ENCODE measurements around the gene ANKMY1.

The ANKMY1 gene

GRCh38 chr2:240446664-240447175 lies 111.1 kb downstream of the ANKMY1 start:
- DNase-seq (ENCODE audit: low spot score) = no peak

DNA sequence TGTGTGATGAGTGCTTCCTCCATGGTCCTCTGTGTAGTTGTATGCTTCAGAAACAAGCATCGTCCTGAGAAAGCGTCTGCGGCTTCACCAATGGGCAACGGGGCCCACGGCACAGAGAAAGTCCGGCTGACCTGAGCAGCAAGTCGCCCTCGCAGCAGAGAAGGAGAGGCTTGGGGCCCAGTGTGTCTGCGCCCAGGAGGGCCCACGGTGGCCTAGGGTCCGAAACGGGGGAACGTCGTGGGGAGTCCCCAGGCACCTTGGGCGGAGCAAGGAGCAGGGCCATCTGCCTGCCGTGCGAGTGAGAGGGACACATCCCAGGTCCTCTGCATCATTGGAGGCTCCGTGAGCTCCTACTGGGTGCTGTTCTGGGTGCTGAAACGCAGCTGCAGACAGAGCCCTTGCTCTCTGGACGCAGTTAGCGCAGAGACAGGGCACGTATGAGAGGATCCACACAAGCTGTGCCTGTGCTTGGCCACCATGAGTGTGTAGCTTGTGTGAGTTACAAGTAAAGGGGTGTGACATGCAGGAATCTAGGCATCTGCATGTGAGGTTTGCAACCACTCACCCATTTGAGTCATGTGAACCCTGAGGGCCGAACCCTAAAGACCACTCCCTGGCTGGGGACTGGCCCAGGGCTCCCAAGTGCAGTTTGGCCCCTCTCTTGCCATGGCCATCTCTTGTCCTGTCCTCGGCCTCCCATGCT lies 111.7 kb downstream of the ANKMY1 start:
- DNase-seq (ENCODE audit: low spot score) = no peak

DNA sequence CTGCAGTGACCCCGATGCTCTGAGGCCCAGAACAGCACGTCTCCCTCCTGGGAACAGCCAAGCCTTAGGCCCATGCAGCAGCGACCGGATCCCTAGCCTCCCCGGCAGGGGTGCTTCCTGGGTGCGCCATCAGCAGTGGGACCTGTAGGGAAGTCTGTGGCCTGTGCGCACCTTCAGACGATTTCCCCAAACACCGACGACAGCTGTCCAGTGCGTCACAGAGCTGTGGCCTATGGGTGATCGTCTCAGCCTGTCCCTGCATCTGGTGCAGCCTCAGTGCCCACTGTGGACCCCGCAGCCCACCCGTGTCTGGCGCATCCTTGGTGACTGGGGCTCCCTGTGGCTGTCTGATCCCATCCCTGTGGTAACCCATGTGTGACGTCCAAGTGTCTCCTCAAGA lies 113.3 kb downstream of the ANKMY1 start:
- DNase-seq (ENCODE audit: low spot score) = no peak

- DNase-seq (ENCODE audit: low spot score) = no peak
These were observed 113.9 kb downstream of the ANKMY1 start for GRCh38 chr2:240443891-240444301.

- no peak for DNase-seq (ENCODE audit: low spot score)
These were observed 114.7 kb downstream of the ANKMY1 start for GRCh38 chr2:240442891-240443715.

DNA sequence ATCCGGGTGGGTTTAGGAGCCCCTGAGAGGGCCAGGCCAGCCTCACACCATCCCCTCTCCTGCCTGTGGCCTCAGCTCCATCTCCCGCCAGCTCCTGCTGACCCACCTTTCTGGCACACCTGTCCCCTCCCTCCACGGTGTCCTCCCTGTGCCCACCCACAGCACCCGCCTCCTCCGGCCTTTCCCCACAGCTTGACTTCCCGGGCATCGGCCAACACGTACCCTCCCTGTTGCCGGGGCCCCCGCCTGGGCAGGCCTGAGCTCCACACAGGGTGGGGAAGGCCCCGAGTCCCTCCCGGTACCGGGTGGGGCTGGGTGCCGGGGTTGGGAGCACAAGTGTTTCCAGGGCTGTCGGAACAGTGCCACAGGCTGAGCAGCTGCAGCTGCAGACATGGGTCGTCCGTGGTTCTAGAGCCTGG lies 115.8 kb downstream of the ANKMY1 start:
- no peak for DNase-seq (ENCODE audit: low spot score)

- no peak for DNase-seq (ENCODE audit: low spot score)
These were observed 116.3 kb downstream of the ANKMY1 start for GRCh38 chr2:240441326-240441992.

GRCh38 chr2:240440704-240441320 lies 117.0 kb downstream of the ANKMY1 start:
- no peak for DNase-seq (ENCODE audit: low spot score)

GRCh38 chr2:240440251-240440650 lies 117.5 kb downstream of the ANKMY1 start:
- DNase-seq (ENCODE audit: low spot score) = no peak

GRCh38 chr2:240439698-240440151 lies 118.1 kb downstream of the ANKMY1 start:
- DNase-seq (ENCODE audit: low spot score) = no peak

GRCh38 chr2:240438810-240439697 lies 118.7 kb downstream of the ANKMY1 start:
- no peak for DNase-seq (ENCODE audit: low spot score)

- peak; percentile 55 for DNase-seq (ENCODE audit: low spot score)
These were observed 119.7 kb downstream of the ANKMY1 start for GRCh38 chr2:240437861-240438809.

DNA sequence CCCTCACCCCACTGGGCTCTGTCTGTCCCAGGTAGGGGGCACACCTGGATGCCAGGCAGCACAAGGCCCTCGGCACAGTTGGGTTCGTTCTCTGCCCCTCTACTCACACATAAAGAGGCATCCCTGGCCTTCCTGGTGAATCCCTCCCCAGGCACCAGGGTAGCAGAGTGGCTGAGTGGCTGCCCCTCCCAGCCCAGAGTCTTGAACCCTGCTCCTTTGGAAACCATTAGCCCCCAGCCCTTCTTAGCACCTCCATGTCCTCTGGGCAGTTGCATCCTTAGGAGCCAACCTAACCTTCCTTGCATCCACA lies 120.3 kb downstream of the ANKMY1 start:
- no peak for DNase-seq (ENCODE audit: low spot score)

DNA sequence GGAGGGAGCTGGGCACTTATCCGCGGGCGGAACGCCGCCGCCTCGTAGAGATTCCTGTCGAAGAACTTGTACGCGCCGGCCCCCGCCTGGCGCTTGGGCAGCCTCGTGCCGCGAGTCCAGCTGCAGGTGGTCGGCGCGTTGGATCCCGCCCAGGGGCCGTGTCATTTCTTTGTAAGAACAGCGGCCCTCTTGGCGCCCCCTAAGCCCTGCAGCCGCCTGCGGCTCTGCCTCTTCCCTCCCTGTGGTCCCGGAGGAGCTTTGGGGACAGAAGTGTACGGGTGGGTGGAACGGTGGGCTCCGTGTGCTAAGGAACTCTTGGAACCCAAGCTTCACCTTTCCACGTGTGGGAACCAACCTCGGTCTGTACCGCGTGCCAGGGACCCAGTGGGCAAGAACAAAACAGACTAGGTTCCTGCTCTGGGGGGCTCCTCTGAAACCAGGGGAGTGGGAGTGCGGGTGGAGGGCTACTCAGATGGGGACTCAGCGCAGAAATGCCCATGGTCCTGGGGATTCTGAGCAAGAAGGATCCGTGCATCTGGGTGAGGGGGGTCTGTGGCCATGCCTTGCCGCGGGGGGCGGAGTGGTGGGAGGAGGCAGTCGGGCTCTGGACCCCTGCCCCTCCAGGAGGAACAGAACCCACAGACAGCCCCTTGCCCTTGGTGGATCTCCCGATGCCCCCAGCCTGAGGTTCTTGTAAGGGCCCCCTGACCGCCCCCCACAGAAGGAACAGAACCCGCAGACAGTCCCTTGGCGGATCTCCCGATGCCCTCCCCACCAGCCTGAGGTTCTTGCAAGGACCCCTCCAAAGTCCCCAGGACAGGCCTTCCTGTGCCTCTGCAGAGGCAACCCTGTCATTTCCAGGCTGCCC lies 120.9 kb downstream of the ANKMY1 start:
- no peak for DNase-seq (ENCODE audit: low spot score)

DNA sequence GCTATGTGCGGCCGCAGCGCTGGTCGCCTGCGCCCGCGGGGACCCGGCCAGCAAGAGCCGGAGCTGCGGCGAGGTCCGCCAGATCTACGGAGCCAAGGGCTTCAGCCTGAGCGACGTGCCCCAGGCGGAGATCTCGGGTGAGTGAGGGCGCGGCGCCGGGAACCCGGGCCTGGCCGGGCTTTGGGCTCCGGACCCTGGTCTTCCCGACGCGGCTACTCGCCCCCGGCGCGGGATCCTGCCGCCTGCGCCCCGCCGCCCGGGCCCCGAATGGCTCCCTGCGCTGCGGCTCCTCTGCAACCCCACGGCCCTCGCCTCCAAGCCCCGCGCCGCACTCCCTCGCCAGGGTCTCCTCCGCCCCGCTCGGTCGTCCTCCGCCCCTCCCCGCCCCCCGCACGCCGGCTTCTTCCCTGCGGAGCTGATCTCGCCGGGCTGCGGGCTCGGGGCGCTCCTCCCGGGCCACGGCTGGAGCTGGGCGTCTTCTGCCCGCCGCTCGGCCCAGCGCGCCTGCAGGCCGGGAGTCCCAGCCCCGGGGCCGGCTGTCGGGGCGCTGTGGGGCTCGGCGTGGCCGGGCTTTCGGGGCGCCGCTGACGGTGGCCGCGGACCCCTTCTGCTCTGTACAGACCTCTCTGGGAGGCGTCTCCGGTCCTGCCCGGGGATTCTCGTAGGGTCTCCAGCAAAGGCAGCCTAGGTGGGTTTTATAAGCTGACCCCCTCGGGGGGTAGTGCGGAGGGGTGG lies 121.7 kb downstream of the ANKMY1 start:
- DNase-seq (ENCODE audit: low spot score) = no peak

DNA sequence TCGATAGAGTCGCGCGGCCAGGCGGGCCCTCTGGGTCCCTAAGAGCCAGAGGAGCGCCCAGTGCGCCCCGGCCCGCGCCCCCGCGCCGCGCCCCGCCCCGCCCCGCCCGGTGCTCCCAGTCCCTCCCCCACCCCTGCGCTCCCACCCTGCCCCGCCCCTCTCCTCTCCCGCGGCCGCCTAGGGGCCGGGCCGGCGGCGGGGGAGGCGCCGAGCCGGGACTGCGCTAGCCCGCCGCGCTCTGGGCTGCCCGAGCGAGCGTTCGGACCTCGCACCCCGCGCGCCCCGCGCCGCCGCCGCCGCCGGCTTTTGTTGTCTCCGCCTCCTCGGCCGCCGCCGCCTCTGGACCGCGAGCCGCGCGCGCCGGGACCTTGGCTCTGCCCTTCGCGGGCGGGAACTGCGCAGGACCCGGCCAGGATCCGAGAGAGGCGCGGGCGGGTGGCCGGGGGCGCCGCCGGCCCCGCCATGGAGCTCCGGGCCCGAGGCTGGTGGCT lies 122.3 kb downstream of the ANKMY1 start, which contains the start of gene GPC1:
Gene GPC1, plus strand, starts transcription at position 207 of the 491 bp plus-strand sequence. Its CDS starts 256 bp downstream, at position 463.
- DNase-seq (ENCODE audit: low spot score) = peak; percentile 67

GRCh38 chr2:240434728-240435456 lies 122.9 kb downstream of the ANKMY1 start:
- peak; percentile 72 for DNase-seq (ENCODE audit: low spot score)
